Hepatocyte (in vitro differentiated cells): ENCODE measurements around the gene INPP4B. TPM values are rescaled to one million over a fixed set of nuclear protein-coding genes. Genes with fewer than 3 reads are reported as not detected.

Experiments
- DNase-seq: peaks from one replicate; pipeline ENCODE4 v3.0.0-alpha.2; 2016; ENCODE audit warnings: low spot score
- H2AFZ ChIP-seq: fragments of 200-600 bp; sonication (generic); 2 replicates; pipeline ENCODE4 v1.6.0; 2016; ENCODE audit warnings: antibody characterized with exemption, mild to moderate bottlenecking
- H3K27ac ChIP-seq: fragments of 200-600 bp; sonication (generic); 2 replicates; pipeline ENCODE4 v1.5.1; 2016; ENCODE audit warnings: mild to moderate bottlenecking
- H3K27me3 ChIP-seq: fragments of 200-600 bp; sonication (generic); 2 replicates; pipeline ENCODE4 v1.6.1; 2016
- H3K36me3 ChIP-seq: fragments of 200-600 bp; sonication (generic); replicated peaks from 2 replicates; pipeline ENCODE4 v1.5.1; 2016; ENCODE audit warnings: low read depth; ENCODE audit not compliant: insufficient read depth
- H3K4me1 ChIP-seq: fragments of 200-600 bp; sonication (generic); 2 replicates; pipeline ENCODE4 v1.5.1; 2016; ENCODE audit warnings: mild to moderate bottlenecking, moderate library complexity; ENCODE audit not compliant: insufficient read depth
- H3K4me2 ChIP-seq: fragments of 200-600 bp; sonication (generic); 2 replicates; pipeline ENCODE4 v1.6.0; 2016
- H3K4me3 ChIP-seq: fragments of 200-600 bp; sonication (generic); 2 replicates; pipeline ENCODE4 v1.5.1; 2016; ENCODE audit warnings: mild to moderate bottlenecking
- H3K79me2 ChIP-seq: fragments of 200-600 bp; sonication (generic); 2 replicates; pipeline ENCODE4 v1.6.0; 2017; ENCODE audit warnings: mild to moderate bottlenecking
- H3K9me2 ChIP-seq: fragments of 200-600 bp; sonication (generic); replicated peaks from 2 replicates; pipeline ENCODE4 v1.6.0; 2017; ENCODE audit warnings: mild to moderate bottlenecking; ENCODE audit not compliant: insufficient read depth
- H3K9me3 ChIP-seq: fragments of 200-600 bp; sonication (generic); 2 replicates; pipeline ENCODE4 v1.5.1; 2016; ENCODE audit warnings: low read depth, mild to moderate bottlenecking
- H4K20me1 ChIP-seq: fragments of 200-600 bp; sonication (generic); 2 replicates; pipeline ENCODE4 v1.6.0; 2016; ENCODE audit warnings: mild to moderate bottlenecking; ENCODE audit not compliant: insufficient read depth, poor library complexity, severe bottlenecking
- EZH2 ChIP-seq: fragments of 200-600 bp; sonication (generic); IDR thresholded peaks from 2 replicates; pipeline ENCODE4 v1.6.1; 2016; ENCODE audit warnings: antibody characterized with exemption, mild to moderate bottlenecking, borderline replicate concordance
- EZH2phosphoT487 ChIP-seq: fragments of 200-600 bp; sonication (generic); IDR thresholded peaks from one replicate; pipeline ENCODE4 v1.6.1; 2018; ENCODE audit warnings: antibody characterized with exemption, mild to moderate bottlenecking, low read depth, moderate library complexity; ENCODE audit not compliant: unreplicated experiment, severe bottlenecking
- WGBS: methylation state at CpG from one replicate; pipeline ENCODE4 v1.1.6; 2016; ENCODE audit warnings: low lambda C conversion rate; ENCODE audit errors: missing lambda C conversion rate; 5-methylcytosine and 5-hydroxymethylcytosine counted together
- polyA plus RNA-seq: library from polyadenylated mRNA; unstranded; fragments of >200 nt; fragmentation: Nextera tagmentation; extraction: Ambion mirVana; gene quantifications from 2 replicates; pipeline ENCODE4 v1.2.1, GENCODE V29; 2016
- total RNA-seq: library from RNA; depleted of rRNA; stranded (reverse); fragments of >200 nt; gene quantifications from 2 replicates; pipeline ENCODE4 v1.2.3, GENCODE V29; 2014
- TF ChIP-seq, protein P1 (sequence below): fragments of 200-600 bp; sonication (generic); IDR thresholded peaks from 2 replicates; pipeline ENCODE4 v1.5.1; 2016; ENCODE audit warnings: antibody characterized with exemption, mild to moderate bottlenecking; ENCODE audit not compliant: poor library complexity

INPP4B gene
- total and polyA plus RNA-seq, 2 experiments from 2014 or later = 4.2 to 7.1 TPM

DNA sequence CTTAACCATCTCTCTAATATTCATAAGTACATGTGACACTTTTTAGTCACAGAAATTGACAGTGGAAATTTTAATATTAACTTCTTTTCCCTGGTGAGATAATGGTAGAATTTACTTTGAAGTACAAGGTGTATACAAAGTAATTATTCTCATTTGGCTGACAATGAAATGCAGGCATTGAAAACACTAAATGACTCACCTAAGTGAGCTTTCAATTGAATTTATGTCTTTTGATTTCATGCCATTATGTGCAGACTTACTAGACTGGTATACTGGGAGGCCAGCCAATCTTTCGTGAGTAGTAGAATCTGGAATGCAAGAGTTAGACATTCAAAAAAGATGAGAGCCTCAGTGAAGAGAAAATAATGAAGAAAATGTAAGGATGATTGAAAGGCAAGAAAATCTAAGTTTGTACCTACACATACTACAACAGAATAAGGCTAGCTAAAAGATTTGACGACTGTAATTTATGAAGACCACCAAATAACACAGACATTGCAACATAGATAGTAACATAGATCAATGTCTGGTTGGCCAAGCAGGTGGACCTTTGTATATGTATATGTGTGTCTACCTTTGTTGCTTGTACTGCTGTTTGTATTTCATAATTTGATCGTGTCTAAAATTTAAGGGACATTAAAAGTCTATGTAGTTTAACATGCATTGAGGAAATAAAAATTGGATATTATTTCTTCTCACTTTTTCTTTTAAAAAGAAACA is 750.1 kb downstream of the INPP4B start:
- H3K4me2 ChIP-seq = no peak overlapping the region
- 91% methylated on average over 3 of the region's 3 CpGs for WGBS
- no peaks in the 10 kb centered on the region for H3K79me2 ChIP-seq
- TF ChIP-seq EZH2 = no peak
- no peak for TF ChIP-seq EZH2phosphoT487
- TF ChIP-seq, protein P1, sequence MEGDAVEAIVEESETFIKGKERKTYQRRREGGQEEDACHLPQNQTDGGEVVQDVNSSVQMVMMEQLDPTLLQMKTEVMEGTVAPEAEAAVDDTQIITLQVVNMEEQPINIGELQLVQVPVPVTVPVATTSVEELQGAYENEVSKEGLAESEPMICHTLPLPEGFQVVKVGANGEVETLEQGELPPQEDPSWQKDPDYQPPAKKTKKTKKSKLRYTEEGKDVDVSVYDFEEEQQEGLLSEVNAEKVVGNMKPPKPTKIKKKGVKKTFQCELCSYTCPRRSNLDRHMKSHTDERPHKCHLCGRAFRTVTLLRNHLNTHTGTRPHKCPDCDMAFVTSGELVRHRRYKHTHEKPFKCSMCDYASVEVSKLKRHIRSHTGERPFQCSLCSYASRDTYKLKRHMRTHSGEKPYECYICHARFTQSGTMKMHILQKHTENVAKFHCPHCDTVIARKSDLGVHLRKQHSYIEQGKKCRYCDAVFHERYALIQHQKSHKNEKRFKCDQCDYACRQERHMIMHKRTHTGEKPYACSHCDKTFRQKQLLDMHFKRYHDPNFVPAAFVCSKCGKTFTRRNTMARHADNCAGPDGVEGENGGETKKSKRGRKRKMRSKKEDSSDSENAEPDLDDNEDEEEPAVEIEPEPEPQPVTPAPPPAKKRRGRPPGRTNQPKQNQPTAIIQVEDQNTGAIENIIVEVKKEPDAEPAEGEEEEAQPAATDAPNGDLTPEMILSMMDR = no peak
- no peak overlapping the region for H2AFZ ChIP-seq
- H4K20me1 ChIP-seq = no peaks in the 10 kb centered on the region
- no peak overlapping the region for H3K27ac ChIP-seq
- H3K27me3 ChIP-seq = no peaks in the 10 kb centered on the region
- no peaks in the 10 kb centered on the region for H3K9me3 ChIP-seq
- no peak for DNase-seq
- H3K9me2 ChIP-seq = no peaks in the 10 kb centered on the region
- no peaks in the 10 kb centered on the region for H3K4me1 ChIP-seq
- H3K4me3 ChIP-seq = no peak overlapping the region
- H3K36me3 ChIP-seq = no peaks in the 10 kb centered on the region

DNA sequence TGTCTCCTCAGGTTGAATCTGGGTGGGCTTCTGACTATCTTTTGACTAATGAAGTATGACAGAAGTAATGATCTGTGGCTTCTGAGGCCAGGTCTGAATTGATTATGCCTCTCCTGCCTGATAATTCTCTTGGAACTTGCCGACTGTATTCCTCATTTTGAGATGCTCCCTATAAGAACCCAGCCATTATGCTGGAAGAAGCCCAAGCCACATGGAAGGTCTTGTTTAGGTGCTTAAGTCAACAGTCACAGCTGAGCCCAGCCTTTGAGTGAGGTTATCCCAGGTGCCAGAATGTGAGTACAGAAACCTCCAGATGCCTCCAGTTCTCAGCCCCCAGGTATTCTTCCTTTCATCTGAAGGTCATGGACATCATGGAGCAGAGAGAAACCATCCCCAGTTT is 753.2 kb downstream of the INPP4B start:
- 84% methylated on average over 1 of the region's 1 CpG for WGBS
- no peak overlapping the region for H3K4me3 ChIP-seq

DNA sequence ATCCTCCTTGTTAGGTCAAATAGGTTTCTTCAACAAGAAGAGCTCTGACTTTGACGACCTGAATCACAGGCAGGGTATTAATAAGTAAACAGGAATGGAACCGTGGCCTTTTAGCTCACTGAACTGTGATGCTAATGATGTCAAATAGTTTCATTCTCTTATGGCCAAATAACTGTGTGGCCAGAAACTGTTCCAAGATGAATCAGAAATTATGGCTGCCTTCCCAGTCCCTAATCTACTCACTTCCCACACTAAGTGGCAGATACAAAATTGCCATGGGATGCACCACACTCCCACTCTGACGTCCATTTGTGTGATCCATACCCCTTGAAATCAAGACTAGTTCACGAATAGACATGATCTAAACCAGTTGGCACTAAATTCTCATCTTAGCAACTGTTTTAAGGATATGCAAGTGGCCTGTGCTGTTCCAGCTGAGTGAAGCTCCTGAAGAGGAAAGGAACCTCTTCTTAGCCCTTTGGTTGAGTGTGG is 754.4 kb downstream of the INPP4B start:
- no peaks in the 10 kb centered on the region for H3K27me3 ChIP-seq
- no peak overlapping the region for H3K4me2 ChIP-seq
- no peak for DNase-seq
- H3K27ac ChIP-seq = no peak overlapping the region
- H3K36me3 ChIP-seq = no peaks in the 10 kb centered on the region
- H3K9me2 ChIP-seq = no peaks in the 10 kb centered on the region
- TF ChIP-seq EZH2 (no peak), EZH2phosphoT487 (no peak)
- TF ChIP-seq, protein P1 = no peak
- H3K9me3 ChIP-seq = no peaks in the 10 kb centered on the region
- 88% methylated on average over 4 of the region's 4 CpGs for WGBS
- no peaks in the 10 kb centered on the region for H4K20me1 ChIP-seq
- no peak overlapping the region for H2AFZ ChIP-seq
- H3K4me3 ChIP-seq = no peak overlapping the region
- no peaks in the 10 kb centered on the region for H3K4me1 ChIP-seq
- no peaks in the 10 kb centered on the region for H3K79me2 ChIP-seq

More for the DNA sequence above, 753.2 kb downstream of the INPP4B start:
- no peaks in the 10 kb centered on the region for H3K4me1 ChIP-seq
- no peaks in the 10 kb centered on the region for H3K9me3 ChIP-seq
- no peaks in the 10 kb centered on the region for H3K36me3 ChIP-seq
- no peaks in the 10 kb centered on the region for H3K9me2 ChIP-seq
- H3K27me3 ChIP-seq = no peaks in the 10 kb centered on the region
- H3K79me2 ChIP-seq = no peaks in the 10 kb centered on the region
- H2AFZ ChIP-seq = no peak overlapping the region
- TF ChIP-seq EZH2phosphoT487 = no peak
- no peak for TF ChIP-seq EZH2
- TF ChIP-seq, protein P1 = no peak
- no peak overlapping the region for H3K4me2 ChIP-seq
- no peak overlapping the region for H3K27ac ChIP-seq
- H4K20me1 ChIP-seq = no peaks in the 10 kb centered on the region
- DNase-seq = no peak
